Measurements from ENCODE around the gene PRAMEF20.
"Not testable (repeated sequence)": the region's sequence is repeated elsewhere in the genome, so short reads cannot be mapped to it uniquely, and the experiment has no call there.

The PRAMEF20 gene

GRCh38 chr1:13410150-13410549 is at the start of gene PRAMEF20:
TSS of gene PRAMEF20 (plus strand) at chr1:13410450. CDS start at chr1:13416355, 5,905 bp downstream.
- DNase-seq, result not testable (repeated sequence)

DNA sequence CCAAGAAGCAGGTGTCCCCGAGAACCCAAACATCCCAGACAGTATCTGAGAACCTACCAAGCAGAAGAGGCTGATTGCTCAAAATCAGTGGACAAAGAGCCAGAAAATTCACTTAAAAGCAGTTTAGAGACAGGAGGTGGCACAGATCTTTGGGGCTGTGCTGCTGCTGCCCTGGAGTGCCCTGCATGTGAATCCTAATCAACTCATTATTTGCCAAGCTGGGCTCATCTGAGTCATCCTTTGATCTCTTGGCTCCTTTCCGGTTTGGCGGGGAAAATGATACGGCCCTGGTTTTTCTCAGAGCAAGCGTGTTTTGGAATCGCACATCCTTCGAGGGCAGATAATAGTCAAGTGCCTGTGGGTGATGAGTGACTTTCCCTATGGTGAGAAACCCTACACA is 47.9 kb upstream of the PRAMEF20 start:
- not testable (repeated sequence) for DNase-seq

GRCh38 chr1:13364928-13365327 is 45.3 kb upstream of the PRAMEF20 start:
- DNase-seq, result not testable (repeated sequence)

DNA sequence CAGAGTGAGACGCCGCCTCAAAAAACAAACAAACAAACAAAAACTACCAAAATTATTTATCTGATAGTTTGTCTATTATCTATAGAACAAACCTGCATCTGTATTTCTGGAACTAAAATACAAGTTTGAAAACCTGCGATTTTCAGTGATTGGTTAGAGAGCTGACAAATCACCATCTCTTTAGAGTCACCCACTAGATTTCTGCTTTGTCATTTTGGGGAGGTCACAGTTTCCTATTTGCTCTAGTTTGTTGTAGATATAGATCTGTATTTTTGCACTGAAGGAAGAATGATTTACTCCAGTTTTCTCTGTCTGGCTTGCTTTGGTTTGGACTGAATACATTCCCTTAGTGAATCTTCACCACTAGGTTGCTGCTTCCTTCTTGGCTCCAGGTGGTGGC is 43.7 kb upstream of the PRAMEF20 start:
- DNase-seq, result not testable (repeated sequence)

DNA sequence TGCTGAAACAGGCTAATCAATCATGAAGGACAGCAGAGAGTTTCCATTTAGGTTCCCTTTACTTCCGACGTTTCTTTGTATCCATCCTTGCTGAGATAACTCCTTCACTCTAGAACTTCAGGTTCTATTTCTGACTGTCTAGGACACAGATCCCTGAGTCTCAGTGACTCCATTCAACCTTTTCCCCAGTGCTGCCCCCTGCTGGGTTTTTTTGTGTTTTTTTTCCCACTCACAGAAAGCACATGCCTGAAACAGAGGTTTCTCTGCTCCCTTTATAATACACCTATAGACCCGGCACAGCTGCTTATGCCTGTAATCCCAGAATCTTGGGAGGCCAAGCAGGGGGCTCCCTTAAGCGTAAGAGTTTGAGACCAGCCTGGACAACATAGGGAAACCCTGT is 41.7 kb upstream of the PRAMEF20 start:
- not testable (repeated sequence) for DNase-seq

DNA sequence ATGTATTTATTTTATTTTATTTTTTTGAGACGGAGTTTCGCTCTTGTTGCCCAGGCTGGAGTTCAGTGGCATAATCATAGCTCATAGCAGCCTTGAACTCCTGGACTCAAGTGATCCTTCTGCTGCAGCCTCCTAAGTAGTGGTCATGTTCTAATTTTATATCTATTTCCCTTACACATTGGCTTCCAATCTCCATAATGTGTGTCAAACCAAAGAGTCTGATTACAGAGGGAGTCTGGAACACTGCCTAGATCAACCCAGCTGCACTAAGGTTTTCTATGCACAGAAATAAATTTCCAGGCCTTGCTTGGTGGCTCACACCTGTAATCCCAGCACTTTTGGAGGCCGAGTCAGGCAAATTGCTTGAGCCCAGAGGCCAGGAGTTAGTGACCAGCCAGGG is 31.3 kb upstream of the PRAMEF20 start:
- not testable (repeated sequence) for DNase-seq

- DNase-seq, result not testable (repeated sequence)
Observed at GRCh38 chr1:13380380-13380779, 29.9 kb upstream of the PRAMEF20 start.

DNA sequence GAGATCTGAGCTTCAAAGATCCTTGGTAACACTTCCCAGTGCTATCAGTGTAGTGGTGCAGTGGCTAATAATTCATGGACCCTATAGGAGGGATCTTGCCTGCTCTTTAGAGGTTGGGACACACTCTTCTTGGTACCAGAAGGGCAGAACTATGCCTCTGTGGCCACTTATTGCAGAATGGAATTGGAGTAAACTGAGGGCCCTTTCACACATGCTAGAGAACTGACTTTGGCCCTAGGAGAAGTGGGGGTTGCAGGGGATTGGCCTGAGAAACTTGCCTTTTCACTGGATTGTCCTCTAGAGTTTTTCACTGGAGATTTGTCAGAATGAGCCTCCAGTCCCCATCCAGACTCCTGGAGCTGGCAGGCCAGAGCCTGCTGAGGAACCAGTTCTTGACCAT is 20.9 kb upstream of the PRAMEF20 start, which contains the start of gene PRAMEF17:
PRAMEF17 (plus strand) TSS at position 301 of the 400 bp plus-strand sequence; CDS start at position 327, 26 bp downstream.
- not testable (repeated sequence) for DNase-seq

- not testable (repeated sequence) for DNase-seq
Observed at GRCh38 chr1:13393004-13393403, 17.2 kb upstream of the PRAMEF20 start.

- not testable (repeated sequence) for DNase-seq
Observed at GRCh38 chr1:13394761-13395160, 15.5 kb upstream of the PRAMEF20 start.

DNA sequence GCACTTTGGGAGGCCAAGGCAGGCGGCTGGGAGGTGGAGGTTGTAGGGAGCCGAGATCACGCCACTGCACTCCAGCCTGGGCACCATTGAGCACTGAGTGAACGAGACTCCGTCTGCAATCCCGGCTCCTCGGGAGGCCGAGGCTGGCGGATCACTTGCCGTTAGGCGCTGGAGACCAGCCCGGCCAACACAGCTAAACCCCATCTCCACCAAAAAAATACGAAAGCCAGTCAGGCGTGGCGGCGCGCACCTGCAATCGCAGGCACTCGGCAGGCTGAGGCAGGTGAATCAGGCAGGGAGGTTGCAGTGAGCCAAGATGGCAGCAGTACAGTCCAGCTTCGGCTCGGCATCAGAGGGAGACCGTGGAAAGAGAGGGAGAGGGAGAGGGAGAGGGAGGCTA is 14.9 kb upstream of the PRAMEF20 start:
- DNase-seq, result not testable (repeated sequence)

GRCh38 chr1:13407811-13408210 is 2.4 kb upstream of the PRAMEF20 start:
- no peak for DNase-seq

- no peak for DNase-seq
Observed at GRCh38 chr1:13430495-13430894, 20.2 kb downstream of the PRAMEF20 start.

DNA sequence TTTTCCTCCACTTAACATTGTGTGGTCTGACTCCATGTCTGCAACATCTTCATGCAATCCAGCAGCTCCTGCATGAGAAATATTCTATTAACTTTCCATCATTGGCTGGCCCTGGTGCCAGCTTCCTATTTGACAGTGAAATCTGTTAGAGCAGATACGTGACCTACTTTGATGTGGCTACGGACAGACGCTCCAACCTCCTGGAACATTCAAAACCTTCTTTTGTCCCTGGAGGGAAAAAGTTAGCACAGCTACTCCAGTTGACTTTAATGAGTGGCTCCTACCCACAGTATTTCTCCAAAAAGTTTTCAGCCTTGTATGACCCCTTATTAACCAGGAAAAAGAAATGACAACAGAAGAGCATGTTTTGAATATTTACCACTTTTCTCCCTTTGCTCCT is 22.0 kb downstream of the PRAMEF20 start:
- DNase-seq, result no peak

DNA sequence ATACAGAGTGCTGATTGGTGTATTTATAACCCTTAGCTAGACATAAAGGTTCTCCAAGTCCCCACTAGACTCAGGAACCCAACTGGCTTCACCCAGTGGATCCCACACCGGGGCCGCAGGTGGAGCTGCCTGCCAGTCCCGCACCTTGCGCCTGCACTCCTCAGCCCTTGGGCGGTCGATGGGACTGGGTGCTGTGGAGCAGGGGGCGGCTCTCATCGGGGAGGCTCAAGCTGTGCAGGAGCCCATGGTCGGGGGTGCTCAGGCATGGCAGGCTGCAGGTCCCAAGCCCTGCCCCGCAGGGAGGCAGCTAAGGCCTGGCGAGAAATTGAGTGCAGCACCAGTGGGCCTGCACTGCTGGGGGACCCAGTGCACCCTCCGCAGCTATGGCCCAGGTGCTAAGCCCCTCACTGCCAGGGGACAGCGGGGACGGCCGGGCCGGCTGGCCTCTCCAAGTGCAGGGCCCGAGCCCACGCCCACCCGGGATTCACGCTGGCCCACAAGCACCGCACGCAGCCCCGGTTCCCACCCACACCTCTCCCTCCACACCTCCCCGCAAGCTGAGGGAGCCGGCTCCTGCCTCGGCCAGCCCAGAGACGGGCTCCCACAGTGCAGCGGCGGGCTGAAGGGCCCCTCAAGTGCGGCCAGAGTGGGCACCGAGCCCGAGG is 23.6 kb downstream of the PRAMEF20 start:
- DNase-seq, result not testable (repeated sequence)

DNA sequence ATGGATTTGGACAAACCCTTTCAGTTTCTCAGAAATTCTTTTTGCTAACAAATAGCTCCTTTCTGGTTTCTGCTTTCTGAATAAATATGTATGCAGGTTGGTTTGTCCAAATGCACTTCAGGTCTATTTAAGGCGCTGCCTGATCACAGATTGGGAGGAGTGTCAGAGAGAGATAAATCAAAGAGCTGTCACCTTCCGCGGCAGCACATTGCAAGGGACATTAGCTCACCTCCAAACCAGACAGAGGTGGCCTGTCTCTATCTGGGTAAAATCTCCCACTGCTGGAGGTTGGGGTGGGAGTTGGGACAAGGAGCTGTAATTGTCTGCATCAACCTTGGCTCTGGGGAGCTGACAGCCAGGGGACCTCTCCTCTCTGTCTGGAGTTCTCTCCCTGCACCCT is 25.2 kb downstream of the PRAMEF20 start:
- DNase-seq, result no peak

DNA sequence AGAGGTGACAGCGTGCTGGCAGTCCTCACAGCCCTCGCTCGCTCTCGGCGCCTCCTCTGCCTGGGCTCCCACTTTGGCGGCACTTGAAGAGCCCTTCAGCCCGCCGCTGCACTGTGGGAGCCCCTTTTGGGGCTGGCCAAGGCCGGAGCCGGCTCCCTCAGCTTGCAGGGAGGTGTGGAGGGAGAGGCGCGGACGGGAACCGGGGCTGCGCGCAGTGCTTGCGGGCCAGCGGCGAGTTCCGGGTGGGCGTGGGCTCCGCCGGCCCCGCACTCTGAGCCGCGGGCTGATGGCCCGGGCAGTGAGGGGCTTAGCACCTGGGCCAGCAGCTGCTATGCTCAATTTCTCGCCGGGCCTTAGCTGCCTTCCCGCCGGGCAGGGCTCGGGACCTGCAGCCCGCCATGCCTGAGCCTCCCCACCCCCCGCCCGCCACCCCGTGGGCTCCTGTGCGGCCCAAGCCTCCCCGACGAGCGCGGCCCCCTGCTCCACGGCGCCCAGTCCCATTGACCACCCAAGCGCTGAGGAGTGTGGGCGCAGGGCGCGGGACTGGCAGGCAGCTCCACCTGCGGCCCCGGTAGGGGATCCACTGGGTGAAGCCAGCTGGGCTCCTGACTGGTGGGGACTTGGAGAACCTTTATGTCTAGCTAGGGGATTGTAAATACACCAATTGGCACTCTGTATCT is 29.0 kb downstream of the PRAMEF20 start:
- DNase-seq, result not testable (repeated sequence)

DNA sequence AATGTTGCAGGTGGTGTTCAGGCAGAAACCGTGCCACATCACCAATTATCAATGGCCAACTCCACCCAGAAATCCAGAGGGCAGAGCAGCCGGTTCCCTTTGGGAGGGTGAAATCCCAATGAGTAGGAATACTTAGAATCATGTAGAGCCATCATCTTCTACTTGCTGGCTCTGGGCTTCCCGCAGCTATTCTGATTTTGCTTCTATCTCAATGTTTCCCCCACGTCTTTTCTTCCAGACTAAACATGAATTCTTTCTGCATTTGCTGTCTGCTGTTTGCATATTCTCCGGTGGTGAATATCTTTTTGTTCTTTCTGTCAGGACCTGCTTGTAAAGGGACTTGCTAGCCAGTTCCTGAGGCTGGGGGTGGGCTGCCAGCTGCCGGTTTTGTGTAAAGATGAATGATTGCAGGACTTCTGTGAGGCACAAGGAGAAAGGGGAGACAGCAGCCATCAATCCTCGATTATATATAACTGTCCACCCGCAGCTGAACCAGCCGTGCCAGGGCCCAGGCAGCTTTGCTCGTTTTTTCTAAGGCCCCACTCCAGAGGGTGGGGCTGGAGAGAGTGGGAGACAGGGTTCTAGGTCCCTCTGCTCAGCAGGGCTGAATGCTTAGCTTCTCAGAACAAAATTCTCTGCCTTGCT is 33.2 kb downstream of the PRAMEF20 start:
- DNase-seq, result no peak

DNA sequence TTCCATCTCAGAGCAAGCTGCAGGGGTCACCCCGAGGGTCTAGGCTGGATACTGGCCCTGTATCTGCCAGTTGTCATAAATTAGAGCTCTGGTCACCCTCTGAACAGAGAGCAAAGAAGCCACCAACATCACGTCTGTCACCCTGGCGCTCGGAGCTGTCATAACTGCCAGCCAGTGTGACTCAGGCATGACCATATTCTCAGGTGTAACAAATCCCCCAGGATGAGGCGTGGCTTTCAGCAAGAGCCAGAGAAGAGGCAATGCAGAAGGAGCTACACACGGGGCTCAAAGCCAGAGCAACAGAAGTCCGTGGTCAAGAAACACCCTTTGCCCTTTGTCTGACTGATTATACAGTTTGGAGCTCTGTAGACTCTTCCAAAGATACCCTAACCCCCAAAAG is 40.0 kb downstream of the PRAMEF20 start:
- no peak for DNase-seq

DNA sequence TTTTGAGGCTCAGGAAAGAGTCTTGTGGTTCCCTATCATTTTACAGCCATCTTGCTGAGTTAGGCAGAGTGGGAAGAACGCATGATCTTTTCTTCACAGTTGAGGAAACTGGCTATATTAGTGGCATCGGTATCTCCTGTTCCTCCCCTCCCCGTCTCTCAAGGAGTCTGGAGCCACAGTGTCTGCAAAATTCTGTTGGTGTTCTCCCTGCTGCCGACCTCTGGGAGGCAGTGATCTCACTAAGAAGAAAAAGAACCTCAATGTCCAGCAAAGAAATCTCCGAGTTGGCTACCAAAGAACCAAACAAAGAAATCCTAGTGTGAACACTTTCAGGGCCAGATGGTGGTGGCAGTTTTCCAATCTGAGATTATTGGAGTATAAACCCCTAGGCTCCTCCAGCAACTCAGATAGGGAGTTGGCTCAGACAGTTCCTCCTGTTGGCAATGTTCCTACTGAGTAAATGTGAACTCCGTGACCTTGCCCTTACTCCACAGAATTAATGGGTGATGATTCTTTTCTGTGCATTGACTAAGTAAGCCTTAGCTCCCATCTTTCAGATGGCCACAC is 41.2 kb downstream of the PRAMEF20 start:
- no peak for DNase-seq

DNA sequence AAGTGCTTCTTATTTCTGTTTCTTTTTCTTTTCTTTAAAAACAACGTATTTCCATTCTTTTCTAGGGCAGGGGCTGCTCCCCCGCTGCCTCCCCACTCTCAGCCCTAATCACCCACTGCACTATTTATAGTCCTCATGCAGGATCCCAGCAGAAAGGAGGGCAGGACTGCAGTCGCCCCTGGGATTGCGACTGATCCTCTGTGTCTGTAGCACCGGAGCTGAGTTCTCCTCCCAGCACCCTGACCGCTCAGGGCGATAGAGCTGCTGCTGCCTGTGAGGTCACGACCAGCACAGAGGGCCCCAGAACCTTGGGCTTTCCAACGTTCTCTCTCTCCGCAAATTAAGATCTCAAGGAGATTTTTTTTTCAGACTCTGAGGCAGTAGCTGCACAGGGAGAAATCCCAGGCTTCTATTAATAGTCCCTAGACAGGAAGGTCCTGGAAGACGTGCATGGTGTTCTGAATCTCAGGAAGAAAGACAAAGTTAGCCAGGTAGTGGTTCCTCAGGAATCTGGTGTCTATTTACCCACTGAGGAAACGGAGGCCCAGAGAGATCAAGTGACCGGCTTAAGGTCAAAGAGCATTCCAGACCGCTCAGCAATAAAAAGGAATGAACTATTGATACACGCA is 46.8 kb downstream of the PRAMEF20 start:
- DNase-seq, result no peak

GRCh38 chr1:13461977-13462376 is 51.7 kb downstream of the PRAMEF20 start:
- DNase-seq, result no peak

DNA sequence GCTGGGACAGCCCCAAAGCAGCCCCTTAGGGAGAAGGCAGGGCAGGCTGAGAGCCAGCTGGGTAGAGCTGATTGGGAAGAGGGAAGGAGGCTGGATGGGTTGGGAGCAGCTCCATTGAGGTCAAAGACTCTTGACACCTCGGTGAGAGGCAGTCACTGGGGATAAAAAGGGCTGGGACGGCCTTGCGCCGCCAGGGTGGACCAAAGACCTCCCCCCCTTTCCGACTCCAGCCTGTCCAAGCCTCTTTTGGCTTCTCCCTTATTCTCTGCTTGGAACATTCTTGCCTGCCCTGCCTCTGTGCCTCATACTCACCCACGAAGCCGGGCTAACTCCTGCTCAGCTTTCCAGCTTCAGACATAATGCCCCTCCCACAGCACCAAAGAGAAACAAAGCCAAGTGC is 52.4 kb downstream of the PRAMEF20 start:
- no peak for DNase-seq

Data from GDM1 (cell line).